HG02852 (cell line): ENCODE measurements around the gene OTC.

Experiments
- ATAC-seq: cut with Tn5 transposase; IDR thresholded peaks from one replicate; pipeline ENCODE4 v1.9.1; 2021; ENCODE audit warnings: mild to moderate bottlenecking, moderate library complexity; ENCODE audit not compliant: unreplicated experiment

The OTC gene

GRCh38 chrX:38352362-38352761, at the start of gene OTC:
TSS of gene OTC (plus strand) at chrX:38352604. CDS start at chrX:38352697, 93 bp downstream.
- no peak for ATAC-seq

GRCh38 chrX:38304010-38304409, 48.4 kb upstream of the OTC start:
- no peak for ATAC-seq

GRCh38 chrX:38305971-38306370, 46.4 kb upstream of the OTC start:
- no peak for ATAC-seq

GRCh38 chrX:38311743-38312142, 40.7 kb upstream of the OTC start:
- no peak for ATAC-seq

- ATAC-seq, result no peak
These were observed 40.0 kb upstream of the OTC start for GRCh38 chrX:38312436-38312835.

GRCh38 chrX:38313190-38313589, 39.2 kb upstream of the OTC start:
- no peak for ATAC-seq

GRCh38 chrX:38315186-38315585, 37.2 kb upstream of the OTC start:
- ATAC-seq, result no peak

- no peak for ATAC-seq
These were observed 34.2 kb upstream of the OTC start for GRCh38 chrX:38318196-38318595.

- ATAC-seq, result no peak
These were observed 33.8 kb upstream of the OTC start for GRCh38 chrX:38318606-38319005.

GRCh38 chrX:38320819-38321218, 31.6 kb upstream of the OTC start:
- ATAC-seq, result no peak

- no peak for ATAC-seq
These were observed 26.3 kb upstream of the OTC start for GRCh38 chrX:38326086-38326485.

- peak; percentile 92 for ATAC-seq
These were observed 25.2 kb upstream of the OTC start, which contains the start of gene RPGR for GRCh38 chrX:38327007-38327774. TSS of gene RPGR (minus strand) at chrX:38327509. CDS start at chrX:38327367, 142 bp downstream.

GRCh38 chrX:38327775-38328081, 24.7 kb upstream of the OTC start:
- ATAC-seq, result peak; percentile 2

GRCh38 chrX:38332505-38332904, 19.9 kb upstream of the OTC start:
- ATAC-seq, result peak; percentile 82

- no peak for ATAC-seq
These were observed 17.0 kb upstream of the OTC start for GRCh38 chrX:38335382-38335781.

GRCh38 chrX:38336538-38337240, 15.7 kb upstream of the OTC start:
- ATAC-seq, result no peak

- ATAC-seq, result no peak
These were observed 11.0 kb upstream of the OTC start for GRCh38 chrX:38341442-38341841.

- no peak for ATAC-seq
These were observed 9.3 kb upstream of the OTC start for GRCh38 chrX:38342853-38343778.

- ATAC-seq, result no peak
These were observed 6.3 kb upstream of the OTC start for GRCh38 chrX:38346150-38346549.

GRCh38 chrX:38347136-38347535, 5.3 kb upstream of the OTC start:
- peak; percentile 97 for ATAC-seq

- ATAC-seq, result no peak
These were observed 1.1 kb upstream of the OTC start for GRCh38 chrX:38351346-38351745.
